PC-3 (cell line): ENCODE results near the gene CCDC86.

Experiments used
- EZH2 ChIP-seq: fragments of 300-600 bp; sonication (generic); IDR thresholded peaks from one replicate; pipeline ENCODE4 v1.6.1; 2017; ENCODE audit warnings: antibody characterized with exemption, mild to moderate bottlenecking, low read length; ENCODE audit not compliant: unreplicated experiment
- EZH2phosphoT487 ChIP-seq: fragments of 300-600 bp; sonication (generic); IDR thresholded peaks from 2 replicates; pipeline ENCODE4 v1.6.1; 2018; ENCODE audit warnings: mild to moderate bottlenecking, antibody characterized with exemption, low read length, borderline replicate concordance
- TF ChIP-seq, protein P1 (sequence below): fragments of 300-600 bp; sonication (generic); conservative IDR thresholded peaks from 2 replicates; pipeline ENCODE4 v1.5.1; 2017; ENCODE audit warnings: antibody characterized with exemption, low read depth, mild to moderate bottlenecking, low read length

DNA sequence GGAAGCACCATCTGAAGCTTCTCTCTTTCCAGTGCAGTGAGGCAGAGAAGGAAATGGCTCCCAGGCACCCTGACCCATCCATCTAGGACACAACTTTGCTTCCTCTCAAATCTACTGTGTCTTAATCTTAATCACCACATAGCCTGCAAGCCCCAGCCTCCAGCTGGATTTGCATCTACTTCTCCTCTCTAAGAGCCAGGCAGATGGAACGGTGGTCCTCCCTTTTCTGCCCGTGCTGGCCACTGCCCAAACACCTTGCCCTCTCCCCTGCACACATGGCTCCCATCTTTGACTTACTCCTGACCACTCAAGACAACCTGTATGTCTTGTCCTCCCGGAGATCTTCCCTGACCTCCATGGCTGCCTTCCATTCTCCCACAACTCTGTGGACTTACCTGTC is 49.4 kb upstream of the CCDC86 start:
- TF ChIP-seq, protein P1, sequence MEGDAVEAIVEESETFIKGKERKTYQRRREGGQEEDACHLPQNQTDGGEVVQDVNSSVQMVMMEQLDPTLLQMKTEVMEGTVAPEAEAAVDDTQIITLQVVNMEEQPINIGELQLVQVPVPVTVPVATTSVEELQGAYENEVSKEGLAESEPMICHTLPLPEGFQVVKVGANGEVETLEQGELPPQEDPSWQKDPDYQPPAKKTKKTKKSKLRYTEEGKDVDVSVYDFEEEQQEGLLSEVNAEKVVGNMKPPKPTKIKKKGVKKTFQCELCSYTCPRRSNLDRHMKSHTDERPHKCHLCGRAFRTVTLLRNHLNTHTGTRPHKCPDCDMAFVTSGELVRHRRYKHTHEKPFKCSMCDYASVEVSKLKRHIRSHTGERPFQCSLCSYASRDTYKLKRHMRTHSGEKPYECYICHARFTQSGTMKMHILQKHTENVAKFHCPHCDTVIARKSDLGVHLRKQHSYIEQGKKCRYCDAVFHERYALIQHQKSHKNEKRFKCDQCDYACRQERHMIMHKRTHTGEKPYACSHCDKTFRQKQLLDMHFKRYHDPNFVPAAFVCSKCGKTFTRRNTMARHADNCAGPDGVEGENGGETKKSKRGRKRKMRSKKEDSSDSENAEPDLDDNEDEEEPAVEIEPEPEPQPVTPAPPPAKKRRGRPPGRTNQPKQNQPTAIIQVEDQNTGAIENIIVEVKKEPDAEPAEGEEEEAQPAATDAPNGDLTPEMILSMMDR = no peak
- TF ChIP-seq EZH2 (no peak), EZH2phosphoT487 (no peak)
